Duodenal mucosa (tissue), 2 donors: ENCODE data around the gene PHOX2A.

Source experiments
- H3K27ac ChIP-seq: one replicate; pipeline ENCODE4 v1.7.0; 2013; ENCODE audit warnings: low read depth, low read length
- H3K27me3 ChIP-seq, 2 donors: one replicate each; pipeline ENCODE4 v1.7.0; 2013; ENCODE audit warnings: low read length in 2 of 2, control low read depth in 1 of 2; ENCODE audit not compliant: insufficient read depth in 2 of 2, control insufficient read depth in 1 of 2
- H3K36me3 ChIP-seq, 2 donors: one replicate each; pipeline ENCODE4 v1.7.0; 2013; ENCODE audit warnings: low read length in 2 of 2, control low read depth in 1 of 2; ENCODE audit not compliant: insufficient read depth in 2 of 2, control insufficient read depth in 1 of 2
- H3K4me1 ChIP-seq, 2 donors: one replicate each; pipeline ENCODE4 v1.7.0; 2013; ENCODE audit warnings: low read length in 2 of 2, control low read depth in 1 of 2; ENCODE audit not compliant: insufficient read depth in 2 of 2, control insufficient read depth in 1 of 2
- H3K4me3 ChIP-seq, 2 donors: one replicate each; pipeline ENCODE4 v1.7.0; 2013; ENCODE audit warnings: low read length in 2 of 2, low read depth in 1 of 2
- H3K9ac ChIP-seq, 2 donors: one replicate each; pipeline ENCODE4 v1.7.0; 2013; ENCODE audit warnings: low read length in 2 of 2, low read depth in 1 of 2
- H3K9me3 ChIP-seq, 2 donors: one replicate each; pipeline ENCODE4 v1.7.0; 2013; ENCODE audit warnings: low read length in 2 of 2, control low read depth in 1 of 2; ENCODE audit not compliant: control insufficient read depth in 1 of 2

The PHOX2A gene

DNA sequence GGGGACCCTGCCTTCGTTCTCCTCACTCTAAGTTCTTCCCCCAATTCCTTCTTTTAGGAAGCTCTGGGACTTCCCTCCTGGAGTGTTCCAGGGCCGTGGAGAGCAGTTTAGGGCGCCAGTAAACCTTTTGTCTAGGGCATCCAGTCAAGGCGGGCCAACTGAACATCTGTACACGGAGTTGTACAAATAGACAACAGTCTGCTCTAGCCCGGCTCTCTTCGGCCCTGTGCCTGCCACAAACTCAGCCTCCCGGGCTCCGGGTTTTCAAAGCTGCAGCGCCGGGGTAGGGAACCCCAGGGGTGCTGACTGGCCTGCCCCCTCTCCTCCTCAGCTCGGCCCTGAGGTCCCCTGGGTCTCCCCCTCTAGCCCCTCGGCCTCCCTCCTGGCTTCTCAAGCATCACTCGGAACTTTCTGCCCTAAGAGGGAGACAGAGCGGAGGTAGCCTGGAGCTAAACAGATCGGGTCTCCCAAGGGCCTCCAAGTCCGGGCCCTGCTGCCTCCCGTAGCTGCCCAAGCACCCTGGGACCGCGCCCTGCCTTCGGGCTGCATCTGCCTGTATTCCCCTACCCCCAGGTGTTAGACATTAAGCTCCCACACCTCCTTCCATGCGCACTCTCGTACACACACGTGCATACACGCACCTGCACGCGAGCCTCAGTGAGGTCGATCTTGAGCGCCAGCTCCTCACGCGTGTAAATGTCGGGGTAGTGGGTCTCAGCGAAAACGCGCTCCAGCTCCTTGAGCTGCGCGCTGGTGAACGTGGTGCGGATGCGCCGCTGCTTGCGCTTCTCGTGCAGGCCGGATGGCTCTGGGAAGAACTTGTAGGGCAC, 3.3 kb downstream of the PHOX2A start:
- Histone ChIP-seq H3K9ac (peak overlapping the region in 1 of 2 donors; percentile 38), H3K36me3 (peaks cover 5 to 20% of the 10 kb centered on the region in 2 donors), H3K27ac (no peak overlapping the region), H3K9me3 (no peaks in the 10 kb centered on the region), H3K4me1 (peaks cover 23 to 28% of the 10 kb centered on the region in 2 donors), H3K27me3 (peaks cover 36 to 53% of the 10 kb centered on the region in 2 donors), H3K4me3 (peak overlapping the region; percentile 40 to 48)

DNA sequence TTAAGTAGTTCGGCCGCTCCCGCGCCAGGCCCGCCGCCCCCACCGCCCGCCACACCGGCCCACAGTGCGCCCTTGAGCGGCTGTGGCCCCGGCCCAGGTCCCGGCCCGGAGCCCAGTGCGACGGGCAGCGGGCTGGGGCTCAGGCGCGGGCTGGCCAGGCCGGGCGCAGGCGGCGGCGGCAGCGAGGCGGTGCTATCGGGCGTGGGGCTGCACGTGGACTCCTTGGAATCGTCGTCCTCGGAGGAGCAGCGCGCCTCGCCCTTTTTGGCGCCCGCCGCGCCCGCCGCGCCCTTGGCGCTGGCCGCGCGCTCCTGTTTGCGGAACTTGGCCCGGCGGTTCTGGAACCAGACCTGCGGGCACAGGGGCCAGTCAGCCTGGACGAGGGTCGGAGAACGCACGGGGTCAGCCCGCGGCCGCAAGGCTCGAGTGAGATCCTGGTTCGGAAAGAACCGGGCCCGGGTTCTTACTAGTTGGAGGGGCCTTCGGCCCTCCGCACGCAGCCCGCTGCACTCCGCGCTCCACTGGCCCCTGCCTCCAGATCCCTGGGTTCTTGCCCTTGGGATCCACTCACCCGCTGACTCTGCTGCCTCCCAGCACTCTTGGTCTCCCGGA, 4.0 kb downstream of the PHOX2A start:
- Histone ChIP-seq H3K27ac (no peak overlapping the region), H3K27me3 (peaks cover 29 to 45% of the 10 kb centered on the region in 2 donors)

GRCh38 chr11:72239313-72239848, 4.6 kb downstream of the PHOX2A start:
- H3K9ac ChIP-seq: no peak overlapping the region
- no peaks in the 10 kb centered on the region for H3K9me3 ChIP-seq
- H3K4me3 ChIP-seq: peak overlapping the region; percentile 45 to 52
- no peak overlapping the region for H3K27ac ChIP-seq
- peaks cover 14 to 32% of the 10 kb centered on the region in 2 donors for H3K36me3 ChIP-seq
- H3K4me1 ChIP-seq: peaks cover 23 to 28% of the 10 kb centered on the region in 2 donors
- peaks cover 23 to 40% of the 10 kb centered on the region in 2 donors for H3K27me3 ChIP-seq

More for the DNA sequence above, 4.0 kb downstream of the PHOX2A start:
- Histone ChIP-seq H3K4me1 (peaks cover 23 to 28% of the 10 kb centered on the region in 2 donors), H3K4me3 (peak overlapping the region; percentile 40 to 48), H3K9ac (no peak overlapping the region), H3K36me3 (peaks cover 12 to 26% of the 10 kb centered on the region in 2 donors), H3K9me3 (no peaks in the 10 kb centered on the region)

DNA sequence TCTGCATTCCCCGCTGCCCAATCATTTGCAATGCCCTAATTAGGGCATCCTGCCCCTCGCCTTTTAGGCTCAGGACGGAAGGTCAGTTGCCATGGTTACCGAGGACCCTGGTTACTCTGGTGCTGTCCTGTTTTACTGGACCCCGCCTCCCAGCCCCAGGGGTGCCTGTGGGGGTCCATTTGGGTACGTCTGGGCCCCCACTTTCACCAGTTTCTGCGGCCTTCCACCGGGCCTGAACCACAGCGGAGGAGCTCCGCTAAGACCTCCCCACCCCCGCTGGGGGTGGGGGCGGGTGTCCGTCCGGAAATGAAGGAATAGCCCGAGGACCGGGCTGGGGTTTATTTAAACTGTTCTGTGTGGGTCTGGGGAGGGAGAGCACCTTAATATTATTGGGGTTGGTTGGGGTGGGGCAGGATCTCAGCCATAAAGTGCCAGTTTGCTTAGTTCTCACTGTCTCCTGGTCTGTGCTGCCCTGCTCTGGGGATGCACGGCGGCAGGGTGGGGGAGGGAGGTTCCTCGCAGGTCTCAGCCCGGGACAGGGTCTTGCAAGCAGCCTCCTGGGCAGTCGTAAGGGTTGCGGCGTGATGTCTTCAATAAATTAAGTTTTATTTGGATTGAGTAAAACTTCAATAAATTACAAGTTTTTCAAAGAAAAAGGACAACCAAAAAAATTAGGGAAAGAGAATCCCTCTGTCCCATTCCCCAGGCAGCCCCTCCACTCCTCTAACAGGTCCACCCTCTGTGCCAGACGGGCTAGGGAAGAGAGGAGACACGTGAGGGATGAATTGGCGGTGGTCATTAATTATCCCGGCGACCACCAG, 5.3 kb downstream of the PHOX2A start:
- Histone ChIP-seq H3K9ac (no peak overlapping the region), H3K4me3 (peak overlapping the region in 1 of 2 donors; percentile 45), H3K27me3 (peaks cover 21 to 36% of the 10 kb centered on the region in 2 donors), H3K27ac (no peak overlapping the region), H3K9me3 (no peaks in the 10 kb centered on the region), H3K4me1 (peaks cover 23 to 28% of the 10 kb centered on the region in 2 donors), H3K36me3 (peaks cover 14 to 39% of the 10 kb centered on the region in 2 donors)

- no peak overlapping the region for H3K27ac ChIP-seq
- H3K4me1 ChIP-seq: peaks cover 23 to 28% of the 10 kb centered on the region in 2 donors
- H3K36me3 ChIP-seq: peaks cover 18 to 46% of the 10 kb centered on the region in 2 donors
- peaks cover 15 to 30% of the 10 kb centered on the region in 2 donors for H3K27me3 ChIP-seq
- no peaks in the 10 kb centered on the region for H3K9me3 ChIP-seq
- H3K4me3 ChIP-seq: no peak overlapping the region
- no peak overlapping the region for H3K9ac ChIP-seq
Measured at GRCh38 chr11:72238040-72238450, 5.9 kb downstream of the PHOX2A start.

- no peak overlapping the region for H3K9ac ChIP-seq
- peaks cover 23 to 28% of the 10 kb centered on the region in 2 donors for H3K4me1 ChIP-seq
- H3K4me3 ChIP-seq: no peak overlapping the region
- no peak overlapping the region for H3K27ac ChIP-seq
- peaks cover 25 to 53% of the 10 kb centered on the region in 2 donors for H3K36me3 ChIP-seq
- H3K27me3 ChIP-seq: peaks cover 12 to 25% of the 10 kb centered on the region in 2 donors
- H3K9me3 ChIP-seq: no peaks in the 10 kb centered on the region
Measured at GRCh38 chr11:72237112-72237931, 6.7 kb downstream of the PHOX2A start.

DNA sequence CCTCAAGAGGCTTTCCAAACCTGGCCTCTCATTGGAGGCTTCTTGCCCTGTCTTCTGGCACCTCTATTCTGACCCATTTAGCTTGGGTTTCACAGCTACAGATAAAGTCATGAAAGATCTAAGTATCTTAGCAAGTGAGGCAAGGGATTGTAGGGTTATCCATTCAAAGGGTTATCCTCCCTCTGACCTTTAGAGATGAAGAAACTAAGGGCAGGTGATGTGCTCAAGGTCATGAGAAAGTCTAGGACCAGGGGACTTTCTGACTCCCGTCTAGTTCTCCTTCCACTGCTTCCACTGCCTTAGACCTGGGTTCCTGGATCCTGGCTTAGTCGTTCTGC, 7.2 kb downstream of the PHOX2A start:
- peaks cover 27 to 59% of the 10 kb centered on the region in 2 donors for H3K36me3 ChIP-seq
- H3K9ac ChIP-seq: no peak overlapping the region
- no peak overlapping the region for H3K27ac ChIP-seq
- H3K9me3 ChIP-seq: no peaks in the 10 kb centered on the region
- peaks cover 23 to 28% of the 10 kb centered on the region in 2 donors for H3K4me1 ChIP-seq
- H3K4me3 ChIP-seq: no peak overlapping the region
- peaks cover 12 to 19% of the 10 kb centered on the region in 2 donors for H3K27me3 ChIP-seq

DNA sequence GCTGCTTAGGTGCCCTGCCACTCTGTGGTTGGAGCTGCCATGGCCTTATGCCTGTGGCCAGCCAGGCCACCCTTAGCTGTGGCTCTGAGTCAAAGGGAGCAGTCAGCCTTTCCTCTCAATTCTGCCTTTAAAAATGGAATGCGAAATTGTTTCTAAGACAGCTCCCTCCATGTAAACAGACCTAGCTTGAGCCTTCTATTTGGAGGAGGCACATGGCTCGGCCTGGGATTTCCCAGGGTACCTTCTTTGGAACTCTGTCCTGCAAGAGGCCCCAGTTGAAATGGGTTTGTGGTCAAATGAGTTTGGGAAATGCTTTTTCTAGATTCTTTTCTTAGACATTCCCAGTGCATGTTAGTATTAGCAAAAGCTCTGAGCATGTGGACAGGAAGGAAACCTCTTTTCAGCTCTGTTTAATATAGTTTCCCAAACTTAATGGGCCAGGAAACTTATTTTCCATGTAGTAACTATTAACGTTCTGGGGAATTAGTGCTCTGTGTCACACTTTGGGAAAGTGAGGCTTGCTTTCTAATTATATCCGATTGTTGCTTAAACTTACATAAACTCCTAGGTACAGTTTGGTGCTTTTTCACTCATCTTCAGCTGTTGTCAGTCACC, 7.8 kb downstream of the PHOX2A start:
- H3K9me3 ChIP-seq: no peaks in the 10 kb centered on the region
- no peak overlapping the region for H3K4me3 ChIP-seq
- H3K36me3 ChIP-seq: peaks cover 32 to 64% of the 10 kb centered on the region in 2 donors
- peaks cover 23 to 28% of the 10 kb centered on the region in 2 donors for H3K4me1 ChIP-seq
- no peak overlapping the region for H3K27ac ChIP-seq
- H3K27me3 ChIP-seq: peaks cover 12 to 15% of the 10 kb centered on the region in 2 donors
- no peak overlapping the region for H3K9ac ChIP-seq
